PFSK-1 (cell line): ENCODE measurements around the gene MAJIN.

Source experiments
- FOXP2 ChIP-seq: optimal IDR thresholded peaks from 2 replicates; pipeline ENCODE3; 2011; ENCODE audit warnings: borderline replicate concordance, control low read depth, inconsistent platforms; ENCODE audit not compliant: insufficient read depth; ENCODE audit errors: extremely low read length, extremely low read depth
- POLR2AphosphoS5 ChIP-seq: IDR thresholded peaks from 2 replicates; pipeline ENCODE4 v1.6.1; 2012; ENCODE audit warnings: low read depth, mild to moderate bottlenecking, control low read depth, low read length, moderate library complexity
- REST ChIP-seq, 2 experiments: IDR thresholded peaks; 2 replicates each; pipeline versions ENCODE4 v1.6.1 to v1.8.0; 2011 to 2012; ENCODE audit warnings: low read depth in 2 of 2, low read length in 2 of 2, control low read depth in 1 of 2, inconsistent platforms in 1 of 2, mild to moderate bottlenecking in 1 of 2, moderate library complexity in 1 of 2; ENCODE audit not compliant: insufficient read depth in 1 of 2
- SIN3A ChIP-seq: IDR thresholded peaks from 2 replicates; pipeline ENCODE4 v1.6.1; 2012; ENCODE audit warnings: mild to moderate bottlenecking, low read length, moderate library complexity, borderline replicate concordance; ENCODE audit not compliant: insufficient read depth
- TAF1 ChIP-seq: IDR thresholded peaks from 2 replicates; pipeline ENCODE4 v1.6.1; 2012; ENCODE audit warnings: low read length, control low read depth, borderline replicate concordance; ENCODE audit not compliant: insufficient read depth

Gene MAJIN

GRCh38 chr11:64888729-64889511 lies 83.0 kb downstream of the MAJIN start:
- TF ChIP-seq POLR2AphosphoS5: no peak
- TF ChIP-seq FOXP2: no peak
- no peak for TF ChIP-seq TAF1
- TF ChIP-seq REST (IDR thresholded peaks at IDR 0.05; ENCODE audit: insufficient read depth in 1 of 2, low read depth in 2 of 2, low read length in 2 of 2): no peak
- no peak for TF ChIP-seq SIN3A

- TF ChIP-seq TAF1 (no peak), SIN3A (no peak)
Observed at GRCh38 chr11:64888406-64888728, 83.5 kb downstream of the MAJIN start.
